K562 (cell line): ENCODE data around the gene PRRT1. TPM values are rescaled to one million over a fixed set of nuclear protein-coding genes. Genes with fewer than 3 reads are reported as not detected.

Source experiments
- ATAC-seq: fragments of 200-7000 bp; cut with Tn5 transposase; 3 replicates; pipeline ENCODE4 v1.9.1; 2020; ENCODE audit warnings: moderate library complexity
- BruUV-seq: library from RNA; stranded (reverse); fragments of 400-500 nt; replicated peaks from 2 replicates; lab custom pipeline; 2021; lab: Mats Ljungman, UMichigan
- CTCF ChIA-PET: fragments of 300-600 bp; formaldehyde crosslinking; extraction: SDS; loops from one replicate; lab custom pipeline; 2021; ENCODE audit warnings: low intra/inter-chr PET ratio; lab: Yijun Ruan, JAX
- POLR2A ChIA-PET: fragments of 300-600, 350-650 bp; sonication (Branson Sonifier 250); formaldehyde crosslinking; extraction: SDS; loops from one replicate; lab custom pipeline; 2021; ENCODE audit warnings: antibody characterized with exemption, inconsistent platforms; lab: Yijun Ruan, JAX
- DNase-seq, 4 experiments: peaks; one replicate each; pipeline versions ENCODE4 v3.0.0 to v3.0.0-alpha.2; 2011 to 2018; ENCODE audit warnings: low spot score in 3 of 4, mixed read lengths in 3 of 4; ENCODE audit errors: extremely low read depth in 1 of 4
- FAIRE-seq: peaks from 2 replicates; lab custom pipeline; 2011; peaks lifted over from hg19 to GRCh38; lab: Jason Lieb, UNC
- H2AFZ ChIP-seq: 2 replicates; pipeline ENCODE4 v1.6.0; 2011; ENCODE audit warnings: low read depth, low read length, control low read depth, inconsistent platforms
- H3K27ac ChIP-seq: fragments of 200-600 bp; 3 replicates; pipeline ENCODE4 v1.8.0; 2011; ENCODE audit warnings: low read depth, mild to moderate bottlenecking, control low read depth, inconsistent platforms, low read length, moderate library complexity, mixed read lengths; ENCODE audit errors: extremely low read depth
- H3K27me3 ChIP-seq, 2 experiments: fragments of 300-600 bp in 1 of 2; 2 replicates in 1 of 2; 3 replicates in 1 of 2; pipeline versions ENCODE4 v1.6.0 to v1.8.0; 2011; ENCODE audit warnings: inconsistent platforms in 2 of 2, low read length in 2 of 2, mild to moderate bottlenecking in 1 of 2, mixed read lengths in 1 of 2, moderate library complexity in 1 of 2; ENCODE audit not compliant: control insufficient read depth in 2 of 2, insufficient read depth in 2 of 2
- H3K36me3 ChIP-seq: fragments of 300-600 bp; 3 replicates; pipeline ENCODE4 v1.8.0; 2011; ENCODE audit warnings: mild to moderate bottlenecking, low read length, inconsistent platforms; ENCODE audit not compliant: control insufficient read depth, insufficient read depth
- H3K4me1 ChIP-seq, 2 experiments: fragments of 200-600 bp in 1 of 2; replicated peaks in 1 of 2; 2 replicates in 1 of 2; 3 replicates in 1 of 2; pipeline versions ENCODE4 v1.5.1 to v1.8.0; 2011; ENCODE audit warnings: inconsistent platforms in 2 of 2, low read length in 2 of 2, mild to moderate bottlenecking in 1 of 2, mixed read lengths in 1 of 2, moderate library complexity in 1 of 2; ENCODE audit not compliant: control insufficient read depth in 2 of 2, insufficient read depth in 2 of 2
- H3K4me2 ChIP-seq: 2 replicates; pipeline ENCODE4 v1.6.1; 2011; ENCODE audit warnings: low read length, control low read depth, inconsistent platforms, mixed read lengths; ENCODE audit not compliant: insufficient read depth
- H3K4me3 ChIP-seq: fragments of 200-600 bp; sonication (generic), shearing (Covaris generic); 2 replicates; pipeline ENCODE4 v1.5.1; 2016; ENCODE audit warnings: control low read depth, inconsistent platforms
- H3K79me2 ChIP-seq: fragments of 200-600 bp; 3 replicates; pipeline ENCODE4 v1.8.0; 2011; ENCODE audit warnings: low read length, inconsistent platforms; ENCODE audit not compliant: control insufficient read depth, insufficient read depth
- H3K9ac ChIP-seq, 2 experiments: 2 replicates each; pipeline versions ENCODE4 v1.6.0 to v1.6.1; 2011; ENCODE audit warnings: low read depth in 2 of 2, low read length in 2 of 2, control low read depth in 1 of 2, inconsistent platforms in 1 of 2, mild to moderate bottlenecking in 1 of 2, mixed read lengths in 1 of 2; ENCODE audit not compliant: insufficient read depth in 1 of 2
- H3K9me1 ChIP-seq: one replicate; pipeline ENCODE4 v1.6.0; 2011; ENCODE audit warnings: inconsistent platforms, mild to moderate bottlenecking, low read length, moderate library complexity; ENCODE audit not compliant: control insufficient read depth, insufficient read depth
- H3K9me3 ChIP-seq: replicated peaks from 2 replicates; pipeline ENCODE4 v1.5.1; 2011; ENCODE audit warnings: low read depth, low read length, inconsistent platforms; ENCODE audit not compliant: control insufficient read depth, insufficient read depth
- H4K20me1 ChIP-seq: replicated peaks from 2 replicates; pipeline ENCODE4 v1.6.1; 2011; ENCODE audit warnings: low read length, inconsistent platforms, mixed read lengths; ENCODE audit not compliant: control insufficient read depth, insufficient read depth
- DMBX1 ChIP-seq: fragments of 250-450 bp; sonication (Bioruptor Pico); IDR thresholded peaks from 2 replicates; pipeline ENCODE4 v1.8.0; 2022; ENCODE audit warnings: inconsistent platforms, mild to moderate bottlenecking, moderate library complexity, borderline replicate concordance
- KLF13 ChIP-seq: fragments of 450-650 bp; IDR thresholded peaks from 2 replicates; pipeline ENCODE4 v1.6.1; 2016; ENCODE audit warnings: missing genetic modification characterization, low read depth, mild to moderate bottlenecking, missing compliant biosample characterization, moderate library complexity, borderline replicate concordance
- MAZ ChIP-seq, 2 experiments: fragments of 450-650 bp in 1 of 2; sonication (generic) in 1 of 2; formaldehyde crosslinking; IDR thresholded peaks in 1 of 2; conservative IDR thresholded peaks in 1 of 2; 2 replicates each; pipeline versions ENCODE4 v1.4.0 to v1.5.0; 2020; ENCODE audit warnings: mild to moderate bottlenecking in 1 of 2, missing genetic modification reagents in 1 of 2
- ZNF212 ChIP-seq: fragments of 450-650 bp; formaldehyde crosslinking; IDR thresholded peaks from 2 replicates; pipeline ENCODE4 v1.4.0; 2020; ENCODE audit warnings: mild to moderate bottlenecking
- ZNF695 ChIP-seq: fragments of 450-650 bp; formaldehyde crosslinking; IDR thresholded peaks from 2 replicates; pipeline ENCODE4 v1.4.0; 2020; ENCODE audit warnings: mild to moderate bottlenecking, moderate library complexity
- ZZZ3 ChIP-seq: fragments of 450-650 bp; IDR thresholded peaks from 2 replicates; pipeline ENCODE4 v1.6.1; 2016; ENCODE audit warnings: antibody characterized with exemption, mild to moderate bottlenecking, moderate library complexity
- WGBS: fragments of 100-300 bp; shearing (Covaris generic); methylation state at CpG from one replicate; pipeline ENCODE4 v1.1.6; 2016; ENCODE audit warnings: low coverage, mixed read lengths; ENCODE audit not compliant: insufficient coverage; ENCODE audit errors: missing lambda C conversion rate; 5-methylcytosine and 5-hydroxymethylcytosine counted together
- in situ Hi-C: fragments of 300-500 bp; cut with MboI; formaldehyde crosslinking; loops from 4 replicates; pipeline ENCODE4 v1.15.0; 2018; ENCODE audit warnings: inconsistent platforms, mixed read lengths
- intact Hi-C: fragments of 100-400 bp; cut with micrococcal nuclease; formaldehyde crosslinking; loops from 2 replicates; pipeline ENCODE4 v1.14.2; 2022
- polyA plus RNA-seq, 8 experiments: library from polyadenylated mRNA; depleted of rRNA in 4 of 8; stranded (reverse) in 5 of 8; unstranded in 3 of 8; fragments of >200 nt; fragmentation: Nextera tagmentation in 2 of 8; fragmentation: Illumina TruSeq in 1 of 8; extraction: Ambion mirVana in 2 of 8; extraction: Trizol in 1 of 8; gene quantifications; 2 replicates each; pipeline versions ENCODE4 v1.2.1 to v1.2.3, GENCODE V29; 2011 to 2014; ENCODE audit warnings: inconsistent platforms in 1 of 8, missing spikeins in 1 of 8
- total RNA-seq, 7 experiments: library from RNA; depleted of rRNA in 6 of 7; stranded (reverse); fragments of >200 nt in 6 of 7; fragmentation: Illumina TruSeq in 2 of 7; extraction: Trizol in 2 of 7; gene quantifications; 2 replicates each; pipeline versions ENCODE4 v1.2.1 to v1.2.3, GENCODE V29; 2011 to 2021; ENCODE audit warnings: low replicate concordance in 1 of 7
- TF ChIP-seq, protein P1 (sequence below): fragments of 200-800 bp; sonication (Bioruptor generic); IDR thresholded peaks from 2 replicates; pipeline ENCODE4 v1.6.1; 2016; ENCODE audit warnings: missing genetic modification characterization, missing compliant biosample characterization
- TF ChIP-seq, protein P2 (sequence below): fragments of 450-650 bp; formaldehyde crosslinking; IDR thresholded peaks from 2 replicates; pipeline ENCODE4 v1.4.0; 2022; ENCODE audit warnings: missing genetic modification characterization

The PRRT1 gene
- total and polyA plus RNA-seq, 9 of the 15 experiments (the other 6 are each of a cell fraction or from before 2014, with no cell fraction given), result 0.14 to 3.5 (median 0.41) TPM

DNA sequence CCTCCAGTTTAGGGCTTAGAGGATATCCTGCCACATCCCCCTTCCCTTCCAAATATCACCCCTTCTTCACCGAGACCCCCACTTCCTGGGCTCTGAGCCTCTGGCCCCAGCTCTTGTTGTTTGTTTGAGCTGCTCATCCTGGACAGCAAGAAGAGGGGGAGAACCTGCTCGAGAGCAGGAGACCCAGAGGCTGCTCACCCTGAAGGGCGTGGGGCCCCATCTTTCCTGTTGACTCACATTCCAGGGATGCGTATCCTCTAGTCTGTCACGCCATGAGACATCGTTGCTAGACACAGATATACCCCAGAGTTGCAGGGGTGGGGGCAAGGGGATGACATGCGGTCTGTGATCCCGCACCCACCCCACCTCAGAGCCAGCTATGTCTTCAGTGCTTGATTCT, 36.9 kb downstream of the PRRT1 start:
- no peaks in the 10 kb centered on the region for H4K20me1 ChIP-seq
- no peaks in the 10 kb centered on the region for H3K79me2 ChIP-seq
- 77% methylated on average over 7 of the region's 8 CpGs for WGBS
- no peak for DNase-seq
- FAIRE-seq, result no peak
- ChIA-PET CTCF (no interaction called here), POLR2A (interaction anchor here (0.6 to 0.8 kb wide), 2 partner anchors 10 to 867 kb away, joined by 3 read pairs; no protein-coding TSS in a partner anchor)
- no peak overlapping the region for H2AFZ ChIP-seq
- peaks cover 12 to 19% of the 10 kb centered on the region in 2 experiments; a peak in 4 of 5 replicates for H3K4me1 ChIP-seq
- no peak for TF ChIP-seq ZZZ3
- TF ChIP-seq, protein P1, sequence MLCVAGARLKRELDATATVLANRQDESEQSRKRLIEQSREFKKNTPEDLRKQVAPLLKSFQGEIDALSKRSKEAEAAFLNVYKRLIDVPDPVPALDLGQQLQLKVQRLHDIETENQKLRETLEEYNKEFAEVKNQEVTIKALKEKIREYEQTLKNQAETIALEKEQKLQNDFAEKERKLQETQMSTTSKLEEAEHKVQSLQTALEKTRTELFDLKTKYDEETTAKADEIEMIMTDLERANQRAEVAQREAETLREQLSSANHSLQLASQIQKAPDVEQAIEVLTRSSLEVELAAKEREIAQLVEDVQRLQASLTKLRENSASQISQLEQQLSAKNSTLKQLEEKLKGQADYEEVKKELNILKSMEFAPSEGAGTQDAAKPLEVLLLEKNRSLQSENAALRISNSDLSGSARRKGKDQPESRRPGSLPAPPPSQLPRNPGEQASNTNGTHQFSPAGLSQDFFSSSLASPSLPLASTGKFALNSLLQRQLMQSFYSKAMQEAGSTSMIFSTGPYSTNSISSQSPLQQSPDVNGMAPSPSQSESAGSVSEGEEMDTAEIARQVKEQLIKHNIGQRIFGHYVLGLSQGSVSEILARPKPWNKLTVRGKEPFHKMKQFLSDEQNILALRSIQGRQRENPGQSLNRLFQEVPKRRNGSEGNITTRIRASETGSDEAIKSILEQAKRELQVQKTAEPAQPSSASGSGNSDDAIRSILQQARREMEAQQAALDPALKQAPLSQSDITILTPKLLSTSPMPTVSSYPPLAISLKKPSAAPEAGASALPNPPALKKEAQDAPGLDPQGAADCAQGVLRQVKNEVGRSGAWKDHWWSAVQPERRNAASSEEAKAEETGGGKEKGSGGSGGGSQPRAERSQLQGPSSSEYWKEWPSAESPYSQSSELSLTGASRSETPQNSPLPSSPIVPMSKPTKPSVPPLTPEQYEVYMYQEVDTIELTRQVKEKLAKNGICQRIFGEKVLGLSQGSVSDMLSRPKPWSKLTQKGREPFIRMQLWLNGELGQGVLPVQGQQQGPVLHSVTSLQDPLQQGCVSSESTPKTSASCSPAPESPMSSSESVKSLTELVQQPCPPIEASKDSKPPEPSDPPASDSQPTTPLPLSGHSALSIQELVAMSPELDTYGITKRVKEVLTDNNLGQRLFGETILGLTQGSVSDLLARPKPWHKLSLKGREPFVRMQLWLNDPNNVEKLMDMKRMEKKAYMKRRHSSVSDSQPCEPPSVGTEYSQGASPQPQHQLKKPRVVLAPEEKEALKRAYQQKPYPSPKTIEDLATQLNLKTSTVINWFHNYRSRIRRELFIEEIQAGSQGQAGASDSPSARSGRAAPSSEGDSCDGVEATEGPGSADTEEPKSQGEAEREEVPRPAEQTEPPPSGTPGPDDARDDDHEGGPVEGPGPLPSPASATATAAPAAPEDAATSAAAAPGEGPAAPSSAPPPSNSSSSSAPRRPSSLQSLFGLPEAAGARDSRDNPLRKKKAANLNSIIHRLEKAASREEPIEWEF (CRISPR knock-in tag), result no peak
- no peak for TF ChIP-seq MAZ (CRISPR knock-in tag; conservative IDR thresholded peaks at IDR 0.05 in 1 of 2, IDR thresholded peaks at IDR 0.05 in 1 of 2)
- TF ChIP-seq, protein P2, sequence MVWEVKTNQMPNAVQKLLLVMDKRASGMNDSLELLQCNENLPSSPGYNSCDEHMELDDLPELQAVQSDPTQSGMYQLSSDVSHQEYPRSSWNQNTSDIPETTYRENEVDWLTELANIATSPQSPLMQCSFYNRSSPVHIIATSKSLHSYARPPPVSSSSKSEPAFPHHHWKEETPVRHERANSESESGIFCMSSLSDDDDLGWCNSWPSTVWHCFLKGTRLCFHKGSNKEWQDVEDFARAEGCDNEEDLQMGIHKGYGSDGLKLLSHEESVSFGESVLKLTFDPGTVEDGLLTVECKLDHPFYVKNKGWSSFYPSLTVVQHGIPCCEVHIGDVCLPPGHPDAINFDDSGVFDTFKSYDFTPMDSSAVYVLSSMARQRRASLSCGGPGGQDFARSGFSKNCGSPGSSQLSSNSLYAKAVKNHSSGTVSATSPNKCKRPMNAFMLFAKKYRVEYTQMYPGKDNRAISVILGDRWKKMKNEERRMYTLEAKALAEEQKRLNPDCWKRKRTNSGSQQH (CRISPR knock-in tag), result no peak
- TF ChIP-seq KLF13 (tag), result no peak
- no peak for TF ChIP-seq ZNF212 (CRISPR knock-in tag)
- TF ChIP-seq DMBX1 (CRISPR knock-in tag), result no peak
- TF ChIP-seq ZNF695, result no peak
- no peak overlapping the region for H3K27ac ChIP-seq
- no peaks in the 10 kb centered on the region for H3K9me3 ChIP-seq
- peaks cover 40% of the 10 kb centered on the region for H3K36me3 ChIP-seq
- in situ Hi-C loops, result no loop called here
- no peak for ATAC-seq
- no TSS peak for BruUV-seq
- H3K9ac ChIP-seq, result peak overlapping the region in 1 of 2 experiments; percentile 17; a peak in 1 of 4 replicates
- peaks cover 3% of the 10 kb centered on the region for H3K9me1 ChIP-seq
- no peak overlapping the region for H3K4me2 ChIP-seq
- no peak overlapping the region for H3K4me3 ChIP-seq
- intact Hi-C loops, result loop anchor here (5.0 to 10.0 kb wide), 3 partner anchors 53 to 300 kb away; partner anchors contain the start of gene ZBTB12
- H3K27me3 ChIP-seq, result no peaks in the 10 kb centered on the region
